ENCODE measurements around the gene HPSE2. TPM values are rescaled to one million over a fixed set of nuclear protein-coding genes. Genes with fewer than 3 reads are reported as not detected.

Gene HPSE2
- total and polyA plus RNA-seq, 2 experiments from 2014 or later = 0.10 to 0.24 TPM

DNA sequence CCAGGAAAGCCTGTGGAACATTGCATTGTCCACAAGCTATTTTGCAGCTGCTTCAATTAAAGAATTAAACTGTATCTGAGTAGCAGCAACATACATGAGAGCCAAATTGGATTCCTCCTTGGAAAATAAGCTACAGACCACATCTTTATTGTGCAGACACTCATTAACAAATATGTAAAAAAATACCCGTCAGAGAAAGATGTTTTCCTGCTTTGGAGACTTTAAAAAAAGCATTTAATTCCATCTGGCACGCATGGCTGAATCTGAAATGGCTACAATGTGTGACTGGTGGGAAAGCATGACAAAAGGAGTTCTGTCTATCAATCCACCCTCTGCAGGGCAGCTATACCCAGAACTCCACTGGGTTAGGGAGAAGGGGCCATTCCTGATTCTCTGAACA is 715.8 kb downstream of the HPSE2 start (continued):
- TF ChIP-seq ZNF114 (CRISPR knock-in tag; IDR thresholded peaks at IDR 0.05) = no peak

DNA sequence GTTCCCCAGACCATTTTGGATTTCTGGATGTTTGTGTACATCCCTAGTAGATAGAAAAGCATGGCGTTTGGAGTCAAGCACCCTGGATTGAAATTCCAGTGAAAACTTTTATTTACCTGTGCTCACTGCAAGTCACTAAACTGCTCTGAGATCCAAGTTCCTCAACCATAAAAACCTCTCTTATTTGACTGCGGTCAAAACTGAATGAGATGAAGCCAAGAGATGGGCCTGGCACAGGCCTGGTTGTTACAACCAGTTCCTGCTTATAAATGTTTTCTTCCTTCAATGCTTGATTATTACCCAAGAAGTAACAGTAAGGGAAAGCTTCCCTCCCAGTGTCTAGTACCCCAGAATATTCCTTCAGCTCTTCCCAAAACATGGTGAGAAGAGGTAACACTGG is 718.0 kb downstream of the HPSE2 start:
- no peaks in the 10 kb centered on the region for H3K4me1 ChIP-seq (ENCODE audit: insufficient read depth)
- H3K9me2 ChIP-seq (ENCODE audit: insufficient read depth) = no peaks in the 10 kb centered on the region
- H2AFZ ChIP-seq = peak overlapping the region; percentile 32; the same call in 1 of the 2 replicates
- no peak for ATAC-seq
- Mint-ChIP-seq H3K36me3 (ENCODE audit: low read depth) (no peaks in the 10 kb centered on the region), H3K4me3 (no peak overlapping the region), H3K27me3 (ENCODE audit: insufficient read depth, low read depth, poor library complexity) (no peaks in the 10 kb centered on the region), H3K27ac (no peak overlapping the region), H3K4me1 (peaks cover 3% of the 10 kb centered on the region; the same call in 1 of the 3 replicates), H3K9me3 (no peaks in the 10 kb centered on the region; the same call in 2 of the 3 replicates)
- TF ChIP-seq POLR2AphosphoS5 (IDR thresholded peaks at IDR 0.05; ENCODE audit: low read depth) (no peak), ZNF114 (CRISPR knock-in tag; IDR thresholded peaks at IDR 0.05) (no peak), NANOG (IDR thresholded peaks at IDR 0.05; ENCODE audit: borderline replicate concordance) (no peak), EZH2phosphoT487 (IDR thresholded peaks at IDR 0.05; ENCODE audit: unreplicated experiment) (no peak), CREB1 (CRISPR knock-in tag; IDR thresholded peaks at IDR 0.05; ENCODE audit: low read depth) (no peak), STAT1 (IDR thresholded peaks at IDR 0.05; ENCODE audit: unreplicated experiment) (no peak), ZNF331 (CRISPR knock-in tag; IDR thresholded peaks at IDR 0.05; ENCODE audit: low read depth) (no peak), EZH2 (IDR thresholded peaks at IDR 0.05; ENCODE audit: low read depth, unreplicated experiment) (no peak), ZNF462 (CRISPR knock-in tag; IDR thresholded peaks at IDR 0.05) (no peak)
- TF ChIP-seq, protein P1, sequence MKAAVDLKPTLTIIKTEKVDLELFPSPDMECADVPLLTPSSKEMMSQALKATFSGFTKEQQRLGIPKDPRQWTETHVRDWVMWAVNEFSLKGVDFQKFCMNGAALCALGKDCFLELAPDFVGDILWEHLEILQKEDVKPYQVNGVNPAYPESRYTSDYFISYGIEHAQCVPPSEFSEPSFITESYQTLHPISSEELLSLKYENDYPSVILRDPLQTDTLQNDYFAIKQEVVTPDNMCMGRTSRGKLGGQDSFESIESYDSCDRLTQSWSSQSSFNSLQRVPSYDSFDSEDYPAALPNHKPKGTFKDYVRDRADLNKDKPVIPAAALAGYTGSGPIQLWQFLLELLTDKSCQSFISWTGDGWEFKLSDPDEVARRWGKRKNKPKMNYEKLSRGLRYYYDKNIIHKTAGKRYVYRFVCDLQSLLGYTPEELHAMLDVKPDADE (IDR thresholded peaks at IDR 0.05) = no peak
- no peak overlapping the region for H3K4me2 ChIP-seq
- no peaks in the 10 kb centered on the region for H3K27me3 ChIP-seq (ENCODE audit: insufficient read depth)
- no peak overlapping the region for H3K4me3 ChIP-seq
- no peak for DNase-seq (ENCODE audit: low spot score)
- H3K79me2 ChIP-seq (replicated peaks; ENCODE audit: insufficient read depth) = no peaks in the 10 kb centered on the region
- no peak overlapping the region for H3K27ac ChIP-seq (ENCODE audit: low read depth)
- no peaks in the 10 kb centered on the region for H3K36me3 ChIP-seq (ENCODE audit: insufficient read depth)
- H3F3A ChIP-seq (replicated peaks; ENCODE audit: low read depth) = no peaks in the 10 kb centered on the region
- H4K20me1 ChIP-seq (replicated peaks; ENCODE audit: insufficient read depth) = no peaks in the 10 kb centered on the region

Data from GM23338 (cell line).